Gastrocnemius medialis (tissue), 4 donors: ENCODE measurements around the gene SLC1A3.

Experiments used
- POLR2A ChIP-seq, 2 donors: fragments of 450-650 bp; IDR thresholded peaks; one replicate each; pipeline ENCODE4 v1.6.1; 2017; ENCODE audit warnings: antibody characterized with exemption in 2 of 2, mild to moderate bottlenecking in 2 of 2, moderate library complexity in 2 of 2
- TF ChIP-seq, protein P1 (sequence below), 5 experiments: fragments of 450-650 bp in 3 of 5; fragments of 200-600 bp in 2 of 5; sonication (generic) in 2 of 5; IDR thresholded peaks in 4 of 5; conservative IDR thresholded peaks in 1 of 5; 1 replicate in 4 of 5; 2 replicates in 1 of 5; pipeline ENCODE4 v1.5.1; 2016 to 2019; ENCODE audit warnings: antibody characterized with exemption in 5 of 5, mild to moderate bottlenecking in 3 of 5, moderate library complexity in 3 of 5

GRCh38 chr5:36698031-36698430 lies 91.6 kb downstream of the SLC1A3 start:
- TF ChIP-seq, protein P1, sequence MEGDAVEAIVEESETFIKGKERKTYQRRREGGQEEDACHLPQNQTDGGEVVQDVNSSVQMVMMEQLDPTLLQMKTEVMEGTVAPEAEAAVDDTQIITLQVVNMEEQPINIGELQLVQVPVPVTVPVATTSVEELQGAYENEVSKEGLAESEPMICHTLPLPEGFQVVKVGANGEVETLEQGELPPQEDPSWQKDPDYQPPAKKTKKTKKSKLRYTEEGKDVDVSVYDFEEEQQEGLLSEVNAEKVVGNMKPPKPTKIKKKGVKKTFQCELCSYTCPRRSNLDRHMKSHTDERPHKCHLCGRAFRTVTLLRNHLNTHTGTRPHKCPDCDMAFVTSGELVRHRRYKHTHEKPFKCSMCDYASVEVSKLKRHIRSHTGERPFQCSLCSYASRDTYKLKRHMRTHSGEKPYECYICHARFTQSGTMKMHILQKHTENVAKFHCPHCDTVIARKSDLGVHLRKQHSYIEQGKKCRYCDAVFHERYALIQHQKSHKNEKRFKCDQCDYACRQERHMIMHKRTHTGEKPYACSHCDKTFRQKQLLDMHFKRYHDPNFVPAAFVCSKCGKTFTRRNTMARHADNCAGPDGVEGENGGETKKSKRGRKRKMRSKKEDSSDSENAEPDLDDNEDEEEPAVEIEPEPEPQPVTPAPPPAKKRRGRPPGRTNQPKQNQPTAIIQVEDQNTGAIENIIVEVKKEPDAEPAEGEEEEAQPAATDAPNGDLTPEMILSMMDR (IDR thresholded peaks at IDR 0.05 in 4 of 5, conservative IDR thresholded peaks at IDR 0.05 in 1 of 5): no peak
- no peak for TF ChIP-seq POLR2A (IDR thresholded peaks at IDR 0.05)
